Measurements from ENCODE around the gene ZNF486.
"Not testable (repeated sequence)": the region's sequence is repeated elsewhere in the genome, so short reads cannot be mapped to it uniquely, and the experiment has no call there.

Gene ZNF486

DNA sequence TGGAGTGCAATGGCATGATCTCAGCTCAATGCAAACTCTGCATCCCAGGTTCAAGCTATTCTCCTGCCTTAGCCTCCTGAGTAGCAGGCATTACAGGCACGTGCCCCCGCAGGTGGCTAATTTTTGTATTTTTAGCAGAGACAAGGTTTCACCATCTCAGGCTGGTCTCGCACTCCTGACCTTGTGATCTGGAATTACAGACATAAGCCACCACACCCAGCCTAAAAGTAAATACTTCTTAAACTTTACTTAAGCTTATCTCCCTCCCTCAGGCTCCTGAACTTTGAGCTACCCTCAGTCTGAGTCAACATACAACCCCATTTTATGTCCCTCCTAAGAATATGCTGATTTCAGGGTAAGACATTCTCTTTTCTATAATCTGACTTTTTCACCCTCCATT is 66.1 kb downstream of the ZNF486 start:
- DNase-seq (ENCODE audit: low spot score): no peak

DNA sequence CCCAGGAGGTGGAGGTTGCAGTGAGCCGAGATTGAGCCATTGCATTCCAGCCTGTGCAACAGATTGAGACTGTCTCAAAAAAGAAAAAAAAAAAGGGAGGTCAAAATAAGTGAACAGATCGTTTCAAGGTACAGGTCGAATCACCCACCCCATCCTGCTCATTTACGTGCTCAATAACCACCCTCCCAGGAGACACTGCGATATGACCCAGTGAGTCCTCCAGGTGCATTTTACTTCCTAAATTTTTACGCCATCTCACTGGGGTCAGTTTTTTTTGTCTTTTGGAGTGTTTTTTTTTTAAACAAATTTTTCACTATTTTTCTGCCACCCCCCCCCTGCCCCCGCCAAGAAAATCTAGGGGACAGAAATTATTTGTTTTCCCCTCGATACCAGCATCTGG is 68.1 kb downstream of the ZNF486 start:
- DNase-seq (ENCODE audit: low spot score): no peak

DNA sequence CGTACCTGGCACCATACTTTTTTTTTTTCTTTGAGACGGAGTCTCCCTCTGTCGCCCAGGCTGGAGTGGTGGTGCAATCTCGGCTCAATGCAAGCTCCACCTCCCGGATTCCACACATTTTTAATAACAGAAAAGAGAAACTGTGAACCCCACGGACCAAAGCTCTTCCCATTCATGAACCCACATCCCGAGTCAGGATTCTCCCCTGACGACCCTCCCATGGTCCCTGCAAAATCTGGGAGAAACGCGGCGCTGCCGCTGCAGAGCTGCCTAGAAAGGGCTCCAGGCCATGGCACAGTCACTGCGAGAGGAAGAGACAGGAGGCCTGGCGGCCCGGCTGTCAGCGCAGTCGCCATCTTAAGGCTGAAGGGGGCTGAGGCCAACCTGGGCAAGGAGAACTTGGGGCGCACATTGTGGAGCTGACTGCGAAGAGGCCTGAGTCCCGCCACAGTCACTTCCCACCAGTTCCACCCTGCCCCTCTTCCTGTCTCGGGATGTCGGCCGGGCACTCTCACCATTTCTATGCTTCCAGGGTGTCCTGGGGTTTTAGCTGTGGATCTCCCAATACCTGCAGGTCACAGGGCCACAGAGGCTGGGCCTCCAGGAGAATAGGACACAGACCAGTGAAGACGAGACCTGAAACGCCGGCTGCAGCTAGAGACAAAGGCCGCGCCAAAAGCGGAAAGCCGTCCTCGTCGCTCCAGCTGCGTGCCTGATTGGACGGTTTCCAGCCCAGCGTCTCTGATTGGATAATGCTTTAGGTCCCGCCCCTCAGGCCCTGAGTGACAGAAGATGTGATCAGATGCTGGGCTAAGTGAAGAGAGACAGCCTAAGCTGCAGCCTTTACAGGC is 71.0 kb downstream of the ZNF486 start:
- DNase-seq (ENCODE audit: low spot score): peak; percentile 85

DNA sequence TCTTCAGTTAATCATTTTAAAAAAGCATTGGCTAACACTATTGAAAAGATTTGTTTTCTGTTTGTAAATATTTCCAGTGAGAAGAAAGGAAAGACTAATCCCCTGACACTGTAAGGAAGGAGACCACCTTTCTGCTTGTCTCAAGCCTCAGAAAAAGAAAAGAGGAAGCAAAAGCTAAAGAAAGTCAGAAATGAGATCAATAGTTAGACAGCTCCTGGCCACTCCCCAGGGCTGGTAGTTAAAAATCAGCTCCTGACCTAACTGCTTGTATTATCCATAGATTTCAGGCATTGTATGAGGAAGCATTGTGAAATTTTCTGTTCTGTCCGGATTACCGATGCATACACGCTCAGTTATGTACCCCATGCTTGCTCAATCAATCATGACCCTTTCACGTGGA is 76.6 kb downstream of the ZNF486 start:
- no peak for DNase-seq (ENCODE audit: low spot score)

DNA sequence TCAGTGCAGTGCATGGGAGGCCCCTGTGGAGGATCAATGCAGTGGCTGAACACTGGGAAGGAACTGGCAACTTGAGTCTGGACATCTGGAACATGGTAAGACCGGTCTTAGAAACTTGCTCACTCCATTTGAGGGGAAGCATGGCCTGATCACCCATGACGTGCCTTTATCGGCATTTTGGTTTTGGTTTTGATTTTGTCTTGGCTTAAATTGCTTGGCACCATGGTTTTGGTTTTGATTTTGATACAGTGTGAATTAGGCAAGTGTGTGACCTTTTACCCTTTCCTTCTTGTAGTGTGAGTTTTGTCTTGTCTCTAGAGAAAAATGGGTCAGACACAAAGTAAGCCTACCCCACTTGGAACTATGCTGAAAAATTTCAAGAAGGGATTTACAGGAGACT is 77.3 kb downstream of the ZNF486 start:
- no peak for DNase-seq (ENCODE audit: low spot score)

DNA sequence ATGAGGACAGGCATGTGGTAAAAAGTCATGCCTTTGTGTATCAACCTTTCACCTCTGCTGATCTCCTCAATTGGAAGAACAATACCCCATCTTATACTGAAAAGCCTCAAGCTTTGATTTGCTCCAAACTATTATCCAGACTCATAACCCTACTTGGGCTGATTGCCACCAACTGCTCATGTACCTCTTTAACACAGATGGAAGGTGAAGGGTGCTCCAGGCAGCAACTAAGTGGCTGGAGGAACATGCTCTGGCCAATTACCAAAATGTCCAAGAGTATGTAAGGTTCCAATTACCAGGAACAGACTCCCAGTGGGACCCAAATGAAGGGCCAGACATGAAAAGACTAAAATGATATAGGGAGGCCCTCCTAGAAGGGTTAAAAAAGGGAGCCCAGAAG is 78.3 kb downstream of the ZNF486 start:
- no peak for DNase-seq (ENCODE audit: low spot score)

DNA sequence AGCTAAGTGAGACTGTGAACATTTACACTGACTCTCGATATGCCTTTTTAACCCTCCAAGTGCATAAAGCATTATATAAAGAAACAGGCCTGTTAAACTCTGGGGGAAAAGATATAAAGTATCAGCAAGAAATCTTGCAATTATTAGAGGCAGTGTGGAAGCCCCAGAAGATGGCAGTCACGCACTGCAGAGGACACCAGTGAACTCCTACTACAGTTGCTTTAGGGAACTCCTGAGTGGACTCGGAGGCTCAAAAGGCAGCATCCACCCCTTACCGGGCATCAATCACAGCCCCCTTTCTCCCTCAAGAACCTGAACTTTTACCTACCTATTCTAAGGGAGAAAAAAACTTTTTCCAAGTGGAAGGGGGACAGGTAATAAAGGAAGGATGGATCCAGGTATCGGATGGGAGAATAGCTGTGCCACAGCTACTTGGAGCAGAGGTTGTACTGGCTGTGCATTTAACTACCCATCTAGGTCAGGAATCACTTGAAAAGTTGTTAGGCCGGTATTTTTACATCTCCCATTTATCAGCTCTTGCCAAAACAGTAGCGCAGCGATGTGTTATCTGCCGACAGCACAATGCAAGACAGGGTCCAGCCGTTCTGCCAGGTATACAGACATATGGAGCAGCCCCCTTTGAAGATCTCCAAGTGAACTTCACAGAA is 80.1 kb downstream of the ZNF486 start:
- DNase-seq (ENCODE audit: low spot score): peak; percentile 23

DNA sequence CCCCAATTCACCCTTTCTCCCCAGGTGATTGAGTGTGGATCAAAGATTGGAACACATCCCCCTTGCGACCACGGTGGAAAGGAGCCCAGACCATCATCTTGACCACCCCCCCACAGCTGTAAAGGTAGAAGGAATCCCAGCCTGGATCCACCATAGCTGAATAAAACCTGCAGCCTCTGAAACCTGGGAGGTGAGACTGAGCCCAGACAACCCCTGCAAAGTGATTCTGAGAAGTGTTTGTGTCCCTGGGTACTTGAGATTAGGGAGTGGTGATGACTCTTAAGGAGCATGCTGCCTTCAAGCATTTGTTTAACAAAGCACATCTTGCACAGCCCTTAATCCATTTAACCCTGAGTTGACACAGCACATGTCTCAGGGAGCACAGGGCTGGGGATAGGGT is 81.2 kb downstream of the ZNF486 start:
- DNase-seq (ENCODE audit: low spot score): not testable (repeated sequence)
